Fibroblast of skin of abdomen (primary cell): Measurements from ENCODE around the gene MFRP. TPM values are rescaled to one million over a fixed set of nuclear protein-coding genes. Genes with fewer than 3 reads are reported as not detected.
"Not testable (repeated sequence)": the region's sequence is repeated elsewhere in the genome, so short reads cannot be mapped to it uniquely, and the experiment has no call there.

Source experiments
- DNase-seq: peaks from one replicate; pipeline ENCODE4 v3.0.0-alpha.2; 2013
- polyA plus RNA-seq, 2 experiments: library from polyadenylated mRNA; unstranded; fragments of 120-200 nt; gene quantifications; one replicate each; pipeline ENCODE4 v1.2.1, GENCODE V29; 2013; ENCODE audit not compliant: insufficient read length in 2 of 2

The MFRP gene
- not detected for polyA plus RNA-seq (2013, experiment 1 of 2; ENCODE audit: insufficient read length)
- not detected for polyA plus RNA-seq (2013, experiment 2 of 2; ENCODE audit: insufficient read length)

- no peak for DNase-seq
Measured at GRCh38 chr11:119346605-119347004, at the start of gene MFRP. MFRP (minus strand) TSS chr11:119346705; CDS start chr11:119346513, 192 bp downstream.

DNA sequence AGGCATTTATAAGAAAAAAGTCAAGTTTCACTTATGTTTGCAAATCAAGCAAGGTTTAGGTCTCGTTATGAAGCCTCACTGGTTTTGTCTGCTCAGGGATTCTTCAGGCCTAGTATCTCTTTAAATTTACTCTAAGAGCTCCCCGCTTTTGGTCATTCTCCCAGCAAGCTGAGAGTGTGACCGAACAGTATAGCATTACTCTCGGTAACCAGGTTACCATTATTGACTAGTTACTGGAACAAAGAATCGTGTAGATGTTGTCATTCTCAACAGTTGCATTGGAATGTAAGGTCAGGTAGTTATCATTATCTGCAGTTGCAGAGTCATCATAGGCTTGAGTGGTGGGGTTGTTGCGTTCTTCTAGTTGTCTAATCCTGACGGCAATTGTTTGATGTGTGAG, 44.8 kb upstream of the MFRP start:
- no peak for DNase-seq

- no peak for DNase-seq
Measured at GRCh38 chr11:119389611-119390254, 43.2 kb upstream of the MFRP start.

GRCh38 chr11:119388103-119388502, 41.6 kb upstream of the MFRP start:
- no peak for DNase-seq

DNA sequence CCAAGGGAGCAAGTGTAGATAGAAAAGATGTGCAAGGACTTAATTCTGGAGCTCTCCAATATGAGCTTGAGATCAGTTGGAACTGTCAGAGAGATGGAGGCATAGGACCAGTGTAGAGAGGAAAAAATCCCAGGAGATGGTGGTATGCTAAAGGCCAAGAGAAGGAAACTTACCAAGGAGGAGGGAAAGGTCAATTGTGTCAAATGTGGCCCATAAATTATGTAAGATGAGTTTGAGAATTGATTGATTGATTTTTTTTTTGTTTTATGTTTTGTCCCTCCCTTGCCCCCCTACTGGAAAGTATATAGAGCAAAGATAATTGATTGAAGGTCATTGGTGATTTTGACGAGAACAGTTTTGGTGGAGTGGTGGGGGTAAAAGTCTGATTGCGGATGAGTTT, 37.8 kb upstream of the MFRP start:
- DNase-seq: no peak

GRCh38 chr11:119382513-119382912, 36.0 kb upstream of the MFRP start:
- DNase-seq: not testable (repeated sequence)

DNA sequence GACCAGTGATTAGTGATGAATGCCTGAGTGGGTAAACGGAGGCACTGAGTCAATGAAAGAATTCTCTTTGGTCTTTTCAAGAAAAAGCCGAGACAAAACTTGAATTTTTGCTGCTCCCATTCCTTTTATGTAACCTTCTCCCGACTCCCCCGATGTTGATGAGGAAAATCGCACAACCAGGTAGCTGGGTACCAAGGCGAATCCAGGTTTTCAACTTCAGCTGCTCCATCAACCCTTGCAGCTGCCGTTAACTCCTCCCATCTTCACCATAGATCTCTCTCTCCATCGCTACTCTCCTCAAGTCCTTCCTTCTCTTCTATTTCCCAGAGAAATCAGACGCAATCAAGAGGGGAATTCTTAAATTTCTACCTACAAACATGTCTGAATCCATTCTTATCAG, 35.6 kb upstream of the MFRP start:
- no peak for DNase-seq

DNA sequence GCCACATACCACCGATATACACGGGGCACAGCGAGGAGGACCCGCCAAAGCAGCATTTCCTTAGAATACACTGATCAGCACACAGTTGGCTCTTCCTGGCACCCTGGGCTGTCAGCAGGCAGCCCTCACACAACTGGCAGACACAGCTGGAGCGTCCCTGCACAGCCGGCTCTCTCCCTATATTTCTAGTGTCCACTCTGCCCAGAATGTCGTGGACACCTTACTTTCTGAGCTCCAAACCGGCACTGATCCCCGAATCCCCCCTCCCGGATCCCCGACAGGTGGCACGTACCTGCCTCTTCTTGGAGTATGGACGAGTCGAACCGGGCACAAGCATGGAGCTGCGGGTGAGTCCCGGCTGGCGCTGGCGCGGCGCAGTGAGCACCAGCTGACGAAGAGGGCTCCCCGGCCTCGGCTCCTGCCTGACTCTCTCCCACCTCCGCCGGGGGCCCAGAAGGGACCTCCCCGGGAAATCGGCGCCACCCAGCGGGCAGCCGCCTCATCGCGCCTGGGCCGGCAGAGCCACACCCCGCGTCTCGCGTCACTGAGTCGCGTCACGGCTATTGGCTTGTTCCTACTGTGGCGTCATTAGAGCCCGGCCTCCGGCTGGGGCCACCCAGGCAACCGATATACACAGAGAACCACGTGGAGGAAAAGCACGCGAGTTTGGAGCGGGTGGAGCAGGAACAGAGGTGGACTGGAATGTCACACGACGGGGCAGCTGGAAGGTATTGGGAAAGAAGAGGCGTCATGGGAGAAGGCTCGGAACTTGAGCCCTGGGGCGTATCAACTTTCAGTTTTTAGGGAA, 34.9 kb upstream of the MFRP start, which contains the start of gene USP2:
TSS of gene USP2 (minus strand) at position 510 of the 808 bp plus-strand sequence. CDS start 8,210 bp downstream, outside the sequence.
- peak; percentile 94 for DNase-seq

DNA sequence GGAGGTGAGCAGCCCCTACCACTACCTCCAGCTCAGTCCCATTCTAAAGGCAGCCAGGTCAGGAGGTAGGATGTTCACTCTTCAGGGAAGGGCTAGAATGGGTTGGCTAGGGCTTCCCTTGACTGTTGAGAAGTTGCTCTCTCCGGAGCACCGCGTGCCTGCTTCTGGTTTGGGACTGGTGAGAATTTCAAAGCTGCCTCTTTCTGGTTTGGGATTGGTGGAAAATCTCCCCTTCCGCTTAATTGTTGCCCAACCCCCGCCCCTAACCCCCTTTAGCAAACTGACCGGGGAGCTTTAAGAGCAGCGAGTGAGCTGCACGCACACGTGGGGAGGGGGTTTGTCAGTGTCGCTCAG, 34.3 kb upstream of the MFRP start:
- no peak for DNase-seq

DNA sequence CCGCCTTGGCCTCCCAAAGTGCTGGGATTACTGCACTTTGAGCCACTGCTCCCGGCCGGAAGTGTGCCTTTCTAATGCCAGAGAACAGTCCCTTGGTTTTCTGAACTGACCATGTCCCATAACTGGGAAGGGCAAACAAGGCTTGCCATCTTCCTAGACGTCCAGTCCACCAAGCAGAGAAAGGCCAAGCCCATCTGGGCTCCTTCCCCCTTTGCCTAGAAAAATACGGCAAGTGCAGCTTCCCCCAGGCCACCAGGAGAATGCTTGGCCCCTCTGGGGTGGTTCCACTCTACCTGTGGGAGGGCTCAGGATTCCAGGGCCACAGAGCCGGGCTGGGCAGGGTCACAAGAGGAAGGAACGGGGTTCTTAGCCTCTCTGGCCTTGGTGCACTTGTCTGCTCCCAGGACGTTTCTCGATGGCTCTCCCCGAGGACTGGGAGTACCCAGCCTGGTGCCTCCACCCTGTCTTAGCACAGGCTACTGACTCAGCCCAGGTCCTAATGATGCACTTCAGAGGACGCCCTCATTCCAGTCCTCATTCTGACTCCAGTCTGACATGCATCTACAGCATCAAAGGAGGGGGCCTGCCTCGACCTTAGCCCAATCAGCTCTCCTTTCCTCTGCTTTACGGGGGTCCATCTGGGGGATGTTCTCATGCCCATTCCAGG, 33.8 kb upstream of the MFRP start:
- DNase-seq: no peak

- no peak for DNase-seq
Measured at GRCh38 chr11:119378851-119379465, 32.5 kb upstream of the MFRP start.

- DNase-seq: no peak
Measured at GRCh38 chr11:119377961-119378667, 31.6 kb upstream of the MFRP start.

- no peak for DNase-seq
Measured at GRCh38 chr11:119377112-119377901, 30.8 kb upstream of the MFRP start.

DNA sequence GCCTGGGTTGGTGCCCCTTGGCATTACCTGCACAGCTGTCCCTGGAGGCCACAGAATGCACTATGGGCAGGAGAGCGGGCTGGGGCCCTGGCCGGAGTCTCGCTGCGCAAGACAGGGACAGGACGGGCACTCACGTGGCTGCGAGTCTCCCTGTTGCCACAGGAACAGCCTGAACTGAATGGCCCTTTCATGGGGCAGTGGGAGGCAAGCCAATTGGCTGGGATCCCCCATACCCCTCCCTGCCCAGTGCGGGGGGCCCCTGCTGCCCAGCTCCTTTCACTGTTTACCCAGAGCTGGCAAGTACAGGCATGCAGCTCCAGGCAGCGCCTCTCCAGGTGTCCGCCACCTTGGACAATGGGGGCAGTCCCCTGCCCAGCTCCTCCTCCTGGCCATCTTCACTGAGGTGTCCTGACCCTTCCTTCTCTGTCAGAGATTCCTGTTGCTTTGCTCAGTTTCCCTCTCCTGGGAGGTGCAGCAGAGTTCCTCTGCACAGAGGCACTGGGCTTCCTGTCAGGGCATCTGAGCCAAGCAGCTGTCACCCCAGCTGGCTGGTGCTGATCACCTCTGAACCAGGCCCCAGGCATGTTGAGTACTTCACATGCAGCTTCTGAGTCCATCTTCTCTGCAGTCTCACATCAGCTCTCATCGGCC, 29.8 kb upstream of the MFRP start:
- no peak for DNase-seq

- peak; percentile 35 for DNase-seq
Measured at GRCh38 chr11:119375337-119376196, 29.1 kb upstream of the MFRP start.

- DNase-seq: no peak
Measured at GRCh38 chr11:119374632-119375336, 28.3 kb upstream of the MFRP start.

- DNase-seq: peak; percentile 67
Measured at GRCh38 chr11:119373921-119374631, 27.6 kb upstream of the MFRP start.
